Measurements from ENCODE around the gene HSH2D. TPM values are rescaled to one million over a fixed set of nuclear protein-coding genes. Genes with fewer than 3 reads are reported as not detected.

The HSH2D gene
- total RNA-seq, 1 experiment from 2014 or later = 29.5 TPM

- BruUV-seq (replicated peaks) = no TSS peak
- peaks cover 20% of the 10 kb centered on the region for H3K36me3 Mint-ChIP-seq (ENCODE audit: insufficient read depth, unreplicated experiment)
- CTCF ChIA-PET = no interaction called here
- no peak overlapping the region for H3K27ac Mint-ChIP-seq (ENCODE audit: unreplicated experiment)
- no peak for DNase-seq
- intact Hi-C loops (cut with micrococcal nuclease; ENCODE audit: unreplicated experiment) = no loop called here
- H3K4me3 Mint-ChIP-seq (ENCODE audit: low read depth, unreplicated experiment) = no peak overlapping the region
- H3K9me3 Mint-ChIP-seq (ENCODE audit: low read depth, unreplicated experiment) = no peaks in the 10 kb centered on the region
- no peak for TF ChIP-seq CTCF (IDR thresholded peaks at IDR 0.05; ENCODE audit: unreplicated experiment)
- no peaks in the 10 kb centered on the region for H3K27me3 Mint-ChIP-seq (ENCODE audit: unreplicated experiment)
- peaks cover 13% of the 10 kb centered on the region for H3K4me1 Mint-ChIP-seq (ENCODE audit: low read depth, unreplicated experiment)
Observed at GRCh38 chr19:16139752-16140151, 3.7 kb upstream of the HSH2D start.

GRCh38 chr19:16141043-16141442 lies 2.4 kb upstream of the HSH2D start:
- DNase-seq = no peak
- no peak overlapping the region for H3K27ac Mint-ChIP-seq (ENCODE audit: unreplicated experiment)
- no peaks in the 10 kb centered on the region for H3K9me3 Mint-ChIP-seq (ENCODE audit: low read depth, unreplicated experiment)
- no peaks in the 10 kb centered on the region for H3K27me3 Mint-ChIP-seq (ENCODE audit: unreplicated experiment)
- no peak for TF ChIP-seq CTCF (IDR thresholded peaks at IDR 0.05; ENCODE audit: unreplicated experiment)
- intact Hi-C loops (cut with micrococcal nuclease; ENCODE audit: unreplicated experiment) = no loop called here
- peaks cover 20% of the 10 kb centered on the region for H3K36me3 Mint-ChIP-seq (ENCODE audit: insufficient read depth, unreplicated experiment)
- no TSS peak for BruUV-seq (replicated peaks)
- H3K4me3 Mint-ChIP-seq (ENCODE audit: low read depth, unreplicated experiment) = no peak overlapping the region
- H3K4me1 Mint-ChIP-seq (ENCODE audit: low read depth, unreplicated experiment) = peaks cover 13% of the 10 kb centered on the region
- CTCF ChIA-PET = no interaction called here

- H3K27me3 Mint-ChIP-seq (ENCODE audit: unreplicated experiment) = no peaks in the 10 kb centered on the region
- peaks cover 13% of the 10 kb centered on the region for H3K4me1 Mint-ChIP-seq (ENCODE audit: low read depth, unreplicated experiment)
- no peak overlapping the region for H3K4me3 Mint-ChIP-seq (ENCODE audit: low read depth, unreplicated experiment)
- intact Hi-C loops (cut with micrococcal nuclease; ENCODE audit: unreplicated experiment) = no loop called here
- H3K9me3 Mint-ChIP-seq (ENCODE audit: low read depth, unreplicated experiment) = no peaks in the 10 kb centered on the region
- H3K27ac Mint-ChIP-seq (ENCODE audit: unreplicated experiment) = no peak overlapping the region
- DNase-seq = no peak
- CTCF ChIA-PET = no interaction called here
- H3K36me3 Mint-ChIP-seq (ENCODE audit: insufficient read depth, unreplicated experiment) = peaks cover 19% of the 10 kb centered on the region
- BruUV-seq (replicated peaks) = no TSS peak
- TF ChIP-seq CTCF (IDR thresholded peaks at IDR 0.05; ENCODE audit: unreplicated experiment) = no peak
Observed at GRCh38 chr19:16142032-16142580, 1.4 kb upstream of the HSH2D start.

- intact Hi-C loops (cut with micrococcal nuclease; ENCODE audit: unreplicated experiment) = no loop called here
- Mint-ChIP-seq H3K4me3 (ENCODE audit: low read depth, unreplicated experiment) (peak overlapping the region; percentile 96), H3K9me3 (ENCODE audit: low read depth, unreplicated experiment) (no peaks in the 10 kb centered on the region), H3K27ac (ENCODE audit: unreplicated experiment) (peak overlapping the region; percentile 94), H3K27me3 (ENCODE audit: unreplicated experiment) (no peaks in the 10 kb centered on the region), H3K4me1 (ENCODE audit: low read depth, unreplicated experiment) (peaks cover 13% of the 10 kb centered on the region), H3K36me3 (ENCODE audit: insufficient read depth, unreplicated experiment) (peaks cover 24% of the 10 kb centered on the region)
- no peak for TF ChIP-seq CTCF (IDR thresholded peaks at IDR 0.05; ENCODE audit: unreplicated experiment)
- no peak for DNase-seq
- no TSS peak for BruUV-seq (replicated peaks)
- CTCF ChIA-PET = interaction anchor here (0.6 to 1.4 kb wide), 4 partner anchors 19 to 103 kb away, joined by 3 read pairs; no protein-coding TSS in a partner anchor
Observed at GRCh38 chr19:16144216-16144581, 714 bp downstream of the HSH2D start.
